GM21576 (cell line): ENCODE measurements around the gene GATA2.

ENCODE experiments used
- ATAC-seq: cut with Tn5 transposase; IDR thresholded peaks from one replicate; pipeline ENCODE4 v1.9.1; 2021; ENCODE audit warnings: mild to moderate bottlenecking, moderate library complexity; ENCODE audit not compliant: unreplicated experiment

The GATA2 gene

DNA sequence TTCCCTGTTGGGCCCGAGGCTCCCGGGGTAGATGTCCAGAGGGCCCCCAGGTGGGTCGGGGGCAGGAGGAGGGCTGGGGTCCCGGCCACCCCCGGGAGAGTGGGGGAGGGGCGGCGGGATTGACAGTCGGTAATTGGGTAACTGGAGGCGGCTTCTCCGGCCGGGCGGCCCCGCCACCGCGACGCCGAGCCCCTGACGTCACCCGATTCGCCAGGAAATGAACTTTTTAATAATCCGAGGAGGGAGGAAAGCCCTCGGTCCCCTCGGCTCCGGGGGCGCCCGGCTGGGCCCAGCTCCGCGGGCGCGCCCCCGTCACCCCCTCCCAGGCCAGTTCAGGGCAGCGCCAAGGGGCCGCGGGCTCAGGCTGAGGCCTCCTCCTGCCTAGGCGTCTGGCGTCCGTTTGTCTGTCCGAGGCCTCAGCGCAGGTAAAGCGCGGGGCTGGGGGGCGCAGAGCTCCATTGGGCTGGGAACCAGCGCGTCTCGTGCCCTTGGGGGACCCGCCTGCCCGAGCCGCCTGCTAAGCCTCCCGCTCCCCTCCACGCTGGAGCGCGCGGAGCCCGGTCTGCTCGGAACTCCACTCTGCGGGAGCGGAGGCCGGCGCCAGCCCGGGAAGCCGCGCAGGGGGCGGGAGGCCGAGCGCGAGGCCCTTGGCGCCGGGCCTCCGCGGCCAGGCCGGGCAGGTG lies 3.9 kb downstream of the GATA2 start:
- no peak for ATAC-seq

GRCh38 chr3:128488636-128488990 lies 4.4 kb downstream of the GATA2 start:
- ATAC-seq: no peak

- ATAC-seq: no peak
These were observed 5.0 kb downstream of the GATA2 start for GRCh38 chr3:128487813-128488635.

DNA sequence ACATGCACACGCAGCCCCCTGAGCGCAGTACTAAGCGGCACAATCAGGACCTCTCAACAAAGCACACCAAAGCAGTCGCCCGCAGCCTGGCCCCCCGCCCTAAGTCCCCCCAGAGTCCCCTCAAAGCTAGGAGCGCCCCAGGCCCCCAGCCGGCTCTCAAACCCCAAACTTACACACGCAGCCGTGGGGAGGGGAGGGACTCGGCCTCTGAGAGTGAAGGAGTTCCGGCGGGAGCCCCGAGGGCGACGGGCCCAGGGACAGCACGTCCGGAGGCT lies 5.5 kb downstream of the GATA2 start:
- no peak for ATAC-seq

DNA sequence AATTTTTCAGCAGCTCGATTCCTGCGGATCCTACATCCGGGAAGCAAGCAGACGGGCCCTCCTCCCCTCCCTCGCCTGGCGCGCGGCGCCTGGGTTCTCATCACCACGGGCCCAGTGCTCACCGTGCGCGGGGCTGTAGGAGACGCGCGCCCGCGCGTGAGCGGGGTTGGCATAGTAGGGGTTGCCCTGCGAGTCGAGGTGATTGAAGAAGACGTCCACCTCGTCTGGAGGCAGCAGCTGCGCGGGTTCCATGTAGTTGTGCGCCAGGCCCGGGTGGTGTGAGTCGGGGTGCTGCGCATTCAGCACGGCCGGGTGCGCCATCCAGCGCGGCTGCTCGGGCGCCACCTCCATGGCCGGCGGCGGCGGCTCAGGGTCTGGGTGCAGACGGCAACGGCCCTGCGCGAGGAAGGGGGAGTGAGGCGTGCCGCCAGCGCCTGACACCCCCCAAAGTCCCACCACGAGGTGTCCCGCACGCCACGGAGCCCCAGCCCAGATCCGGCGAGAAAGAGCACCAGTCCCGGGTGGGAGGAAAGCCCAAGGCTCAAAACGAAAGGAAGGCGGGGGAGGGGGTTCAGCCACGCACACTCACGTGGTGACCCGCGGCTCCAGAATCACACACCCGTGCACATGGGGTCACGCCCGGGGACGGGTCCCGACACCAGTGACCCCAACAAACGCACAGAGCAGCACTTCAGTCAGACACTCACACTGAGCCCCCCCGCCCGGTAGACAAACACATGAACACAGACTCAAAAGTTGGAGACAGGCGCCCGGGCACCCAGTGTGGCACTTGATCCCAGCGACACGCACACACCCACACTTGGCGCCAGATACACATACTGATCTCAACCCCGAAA lies 6.1 kb downstream of the GATA2 start:
- no peak for ATAC-seq

DNA sequence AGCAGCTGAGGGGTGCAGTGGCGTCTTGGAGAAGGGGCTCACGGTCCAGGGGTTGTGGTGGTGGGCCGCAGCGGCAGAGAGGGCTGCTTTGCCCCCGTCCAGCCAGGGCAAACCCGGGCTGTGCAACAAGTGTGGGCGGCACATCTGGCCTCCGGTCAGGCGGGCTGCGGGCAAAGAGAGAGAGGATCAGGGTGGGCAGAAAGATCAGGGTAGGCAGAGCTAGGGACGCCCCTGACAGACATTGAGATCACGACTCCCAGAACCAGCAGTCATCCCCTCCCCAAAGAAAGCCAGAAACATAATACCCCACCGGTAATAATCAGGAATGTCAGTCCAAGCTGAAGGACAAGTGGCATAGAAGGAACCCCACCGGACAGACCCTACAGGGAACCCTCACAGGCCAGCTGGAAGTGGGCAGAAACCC lies 6.8 kb downstream of the GATA2 start:
- no peak for ATAC-seq

- no peak for ATAC-seq
These were observed 7.5 kb downstream of the GATA2 start for GRCh38 chr3:128485282-128486204.

- ATAC-seq: no peak
These were observed 8.4 kb downstream of the GATA2 start for GRCh38 chr3:128484404-128485281.

GRCh38 chr3:128483657-128484403 lies 9.2 kb downstream of the GATA2 start:
- no peak for ATAC-seq

- ATAC-seq: no peak
These were observed 10.0 kb downstream of the GATA2 start for GRCh38 chr3:128482666-128483656.

GRCh38 chr3:128482175-128482574 lies 10.8 kb downstream of the GATA2 start:
- no peak for ATAC-seq

- no peak for ATAC-seq
These were observed 11.5 kb downstream of the GATA2 start for GRCh38 chr3:128481438-128481942.

- no peak for ATAC-seq
These were observed 12.1 kb downstream of the GATA2 start for GRCh38 chr3:128480717-128481437.

DNA sequence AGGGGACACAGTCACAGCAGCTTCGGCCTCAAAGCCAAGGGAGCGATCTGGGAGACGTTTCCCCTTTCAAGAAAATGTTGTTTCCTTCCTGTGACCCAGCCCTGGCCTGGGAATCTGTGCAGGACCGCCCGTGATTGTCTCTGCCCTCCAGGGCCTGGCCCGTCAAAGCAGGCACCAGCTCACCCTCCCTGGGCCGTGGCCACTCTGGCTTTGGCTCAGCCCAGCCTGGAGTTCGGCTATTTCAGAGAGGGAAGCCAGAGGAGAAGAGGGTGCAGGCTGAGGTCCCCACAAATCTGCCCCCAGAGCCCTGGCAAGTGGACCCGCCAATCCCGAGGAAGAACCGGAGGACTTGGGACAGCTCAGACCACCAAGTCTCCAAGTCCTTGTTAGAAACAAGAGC lies 12.7 kb downstream of the GATA2 start:
- no peak for ATAC-seq

- ATAC-seq: no peak
These were observed 13.4 kb downstream of the GATA2 start for GRCh38 chr3:128479558-128480086.

DNA sequence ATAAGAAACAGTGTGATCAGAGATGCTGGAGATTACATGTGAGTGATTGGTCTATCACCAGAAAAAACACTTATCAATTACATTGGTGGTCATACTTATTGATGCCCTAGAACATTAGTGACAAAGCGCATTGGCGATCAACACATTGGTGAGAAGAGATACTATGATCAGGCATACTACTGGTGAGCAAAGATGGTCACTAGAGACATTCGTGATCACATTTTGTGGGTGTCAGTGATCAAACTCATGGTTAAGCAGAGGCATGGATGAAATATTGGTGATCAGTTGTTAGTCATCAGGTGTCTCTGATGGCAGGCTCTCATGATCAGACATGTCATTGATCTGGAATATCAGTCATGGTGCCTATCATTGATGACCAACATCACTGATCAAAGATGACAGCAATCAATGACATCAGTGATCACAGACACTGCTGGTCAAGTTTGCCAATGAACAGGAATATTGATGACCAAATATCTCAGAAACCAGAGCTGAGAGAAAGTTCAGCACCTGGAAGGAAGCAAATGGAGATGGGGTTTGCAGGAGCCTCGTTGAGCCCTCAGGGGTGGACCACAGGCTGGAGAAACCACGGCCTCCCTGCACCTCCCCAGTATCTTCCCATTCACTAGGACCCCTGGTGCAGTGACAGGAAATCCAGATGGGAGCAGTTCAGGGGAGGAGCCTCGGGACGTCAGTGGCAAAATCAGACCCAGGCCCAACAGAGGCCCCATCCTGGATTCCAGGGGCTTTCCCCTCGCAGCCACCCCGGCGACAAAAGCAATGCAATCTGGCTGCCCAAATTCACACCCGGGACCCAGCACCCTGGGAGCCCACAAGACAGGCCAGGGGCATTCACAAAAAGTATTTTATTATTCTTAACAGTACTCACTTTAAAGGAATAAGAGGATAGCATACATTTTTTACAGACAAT lies 14.2 kb downstream of the GATA2 start:
- no peak for ATAC-seq
